ENCODE measurements around the gene KCNQ4. TPM values are rescaled to one million over a fixed set of nuclear protein-coding genes. Genes with fewer than 3 reads are reported as not detected.

Gene KCNQ4
- under 0.01 TPM for total RNA-seq

GRCh38 chr1:40783001-40783905, at the start of gene KCNQ4:
Gene KCNQ4, plus strand, starts transcription at chr1:40783787. Its CDS starts 307 bp downstream, at chr1:40784094.
- peaks cover 25% of the 10 kb centered on the region for H3K27me3 ChIP-seq (ENCODE audit: insufficient read depth, low read length)
- no peak within 1 kb of the TSS for H3K4me3 ChIP-seq (ENCODE audit: low read length)
- H3K9me3 ChIP-seq (ENCODE audit: low read depth, low read length) = no peaks in the 10 kb centered on the region
- H3K4me1 ChIP-seq (ENCODE audit: insufficient read depth, low read length) = peaks cover 4% of the 10 kb centered on the region

- Histone ChIP-seq H3K4me1 (ENCODE audit: insufficient read depth, low read length) (peaks cover 6% of the 10 kb centered on the region), H3K27me3 (ENCODE audit: insufficient read depth, low read length) (no peaks in the 10 kb centered on the region), H3K4me3 (ENCODE audit: low read length) (no peak overlapping the region), H3K9me3 (ENCODE audit: low read depth, low read length) (no peaks in the 10 kb centered on the region)
These were observed 48.5 kb upstream of the KCNQ4 start for GRCh38 chr1:40734882-40735628.

- Histone ChIP-seq H3K27me3 (ENCODE audit: insufficient read depth, low read length) (no peaks in the 10 kb centered on the region), H3K4me1 (ENCODE audit: insufficient read depth, low read length) (peaks cover 6% of the 10 kb centered on the region), H3K4me3 (ENCODE audit: low read length) (no peak overlapping the region), H3K9me3 (ENCODE audit: low read depth, low read length) (no peaks in the 10 kb centered on the region)
These were observed 47.5 kb upstream of the KCNQ4 start for GRCh38 chr1:40736085-40736531.

GRCh38 chr1:40738831-40739230, 44.8 kb upstream of the KCNQ4 start:
- Histone ChIP-seq H3K4me1 (ENCODE audit: insufficient read depth, low read length) (peaks cover 6% of the 10 kb centered on the region), H3K27me3 (ENCODE audit: insufficient read depth, low read length) (no peaks in the 10 kb centered on the region), H3K9me3 (ENCODE audit: low read depth, low read length) (no peaks in the 10 kb centered on the region), H3K4me3 (ENCODE audit: low read length) (no peak overlapping the region)

- no peaks in the 10 kb centered on the region for H3K27me3 ChIP-seq (ENCODE audit: insufficient read depth, low read length)
- H3K4me3 ChIP-seq (ENCODE audit: low read length) = no peak overlapping the region
- H3K4me1 ChIP-seq (ENCODE audit: insufficient read depth, low read length) = peaks cover 6% of the 10 kb centered on the region
- no peaks in the 10 kb centered on the region for H3K9me3 ChIP-seq (ENCODE audit: low read depth, low read length)
These were observed 44.1 kb upstream of the KCNQ4 start for GRCh38 chr1:40739455-40740008.

- Histone ChIP-seq H3K9me3 (ENCODE audit: low read depth, low read length) (no peaks in the 10 kb centered on the region), H3K27me3 (ENCODE audit: insufficient read depth, low read length) (no peaks in the 10 kb centered on the region), H3K4me3 (ENCODE audit: low read length) (no peak overlapping the region), H3K4me1 (ENCODE audit: insufficient read depth, low read length) (peaks cover 6% of the 10 kb centered on the region)
These were observed 43.3 kb upstream of the KCNQ4 start for GRCh38 chr1:40740039-40740996.

GRCh38 chr1:40740997-40741736, 42.4 kb upstream of the KCNQ4 start:
- H3K4me3 ChIP-seq (ENCODE audit: low read length) = no peak overlapping the region
- H3K9me3 ChIP-seq (ENCODE audit: low read depth, low read length) = no peaks in the 10 kb centered on the region
- peaks cover 6% of the 10 kb centered on the region for H3K4me1 ChIP-seq (ENCODE audit: insufficient read depth, low read length)
- H3K27me3 ChIP-seq (ENCODE audit: insufficient read depth, low read length) = no peaks in the 10 kb centered on the region

- H3K27me3 ChIP-seq (ENCODE audit: insufficient read depth, low read length) = no peaks in the 10 kb centered on the region
- peaks cover 6% of the 10 kb centered on the region for H3K4me1 ChIP-seq (ENCODE audit: insufficient read depth, low read length)
- H3K9me3 ChIP-seq (ENCODE audit: low read depth, low read length) = no peaks in the 10 kb centered on the region
- no peak overlapping the region for H3K4me3 ChIP-seq (ENCODE audit: low read length)
These were observed 41.1 kb upstream of the KCNQ4 start for GRCh38 chr1:40742363-40743061.

- H3K27me3 ChIP-seq (ENCODE audit: insufficient read depth, low read length) = no peaks in the 10 kb centered on the region
- H3K9me3 ChIP-seq (ENCODE audit: low read depth, low read length) = no peaks in the 10 kb centered on the region
- H3K4me3 ChIP-seq (ENCODE audit: low read length) = no peak overlapping the region
- peaks cover 6% of the 10 kb centered on the region for H3K4me1 ChIP-seq (ENCODE audit: insufficient read depth, low read length)
These were observed 40.1 kb upstream of the KCNQ4 start for GRCh38 chr1:40743452-40743851.

GRCh38 chr1:40743860-40744259, 39.7 kb upstream of the KCNQ4 start:
- Histone ChIP-seq H3K27me3 (ENCODE audit: insufficient read depth, low read length) (no peaks in the 10 kb centered on the region), H3K9me3 (ENCODE audit: low read depth, low read length) (no peaks in the 10 kb centered on the region), H3K4me1 (ENCODE audit: insufficient read depth, low read length) (peaks cover 6% of the 10 kb centered on the region), H3K4me3 (ENCODE audit: low read length) (no peak overlapping the region)

GRCh38 chr1:40745176-40745575, 38.4 kb upstream of the KCNQ4 start:
- H3K9me3 ChIP-seq (ENCODE audit: low read depth, low read length) = no peaks in the 10 kb centered on the region
- H3K4me1 ChIP-seq (ENCODE audit: insufficient read depth, low read length) = peaks cover 6% of the 10 kb centered on the region
- no peaks in the 10 kb centered on the region for H3K27me3 ChIP-seq (ENCODE audit: insufficient read depth, low read length)
- H3K4me3 ChIP-seq (ENCODE audit: low read length) = no peak overlapping the region

- no peak overlapping the region for H3K4me3 ChIP-seq (ENCODE audit: low read length)
- H3K27me3 ChIP-seq (ENCODE audit: insufficient read depth, low read length) = no peaks in the 10 kb centered on the region
- H3K9me3 ChIP-seq (ENCODE audit: low read depth, low read length) = no peaks in the 10 kb centered on the region
- peaks cover 6% of the 10 kb centered on the region for H3K4me1 ChIP-seq (ENCODE audit: insufficient read depth, low read length)
These were observed 37.1 kb upstream of the KCNQ4 start for GRCh38 chr1:40746344-40747090.

Data from mononuclear cell (primary cell).